ENCODE data around the gene GFM2.
"Not testable (repeated sequence)": the region's sequence is repeated elsewhere in the genome, so short reads cannot be mapped to it uniquely, and the experiment has no call there.

The GFM2 gene

GRCh38 chr5:74717596-74717995, 49.3 kb downstream of the GFM2 start:
- no peak for DNase-seq

GRCh38 chr5:74693191-74693590, 73.7 kb downstream of the GFM2 start:
- no peak for DNase-seq

GRCh38 chr5:74686962-74687751, 79.8 kb downstream of the GFM2 start:
- no peak for DNase-seq

- peak; percentile 17 for DNase-seq
Observed at GRCh38 chr5:74685979-74686631, 80.8 kb downstream of the GFM2 start.

- peak; percentile 83 for DNase-seq
Observed at GRCh38 chr5:74684900-74685851, 81.7 kb downstream of the GFM2 start, which contains the start of gene HEXB. Gene HEXB (plus strand): TSS chr5:74685233. CDS start chr5:74685261, 28 bp downstream.

- DNase-seq = no peak
Observed at GRCh38 chr5:74679966-74680365, 87.0 kb downstream of the GFM2 start.

GRCh38 chr5:74679300-74679699, 87.6 kb downstream of the GFM2 start:
- not testable (repeated sequence) for DNase-seq

GRCh38 chr5:74678123-74678522, 88.8 kb downstream of the GFM2 start:
- not testable (repeated sequence) for DNase-seq

GRCh38 chr5:74676466-74676865, 90.5 kb downstream of the GFM2 start:
- not testable (repeated sequence) for DNase-seq

- DNase-seq = peak; percentile 29
Observed at GRCh38 chr5:74673011-74673790, 93.7 kb downstream of the GFM2 start.

GRCh38 chr5:74672215-74672877, 94.6 kb downstream of the GFM2 start:
- DNase-seq = no peak

Measured in CD4-positive, alpha-beta T cell treated with Interleukin-21 for 1 hour (primary cell).